Stimulated activated naive B cell treated with anti-CD40 and anti-IgM and Interleukin-4, amounts not matched to agents 10 μg/mL and 1 μg/mL and 100 μg/mL, for 72 hours (primary cell): ENCODE data around the gene GRIN1.
A peak's percentile ranks its signal among the peaks of the same experiment; 100 is the strongest.

ENCODE experiments used
- ATAC-seq, 2 donors: fragments of 150-1000 bp; cut with Tn5 transposase; replicated peaks; 2 replicates each; pipeline ENCODE4 v1.10.0; 2021; ENCODE audit warnings: moderate library complexity in 1 of 2
- DNase-seq: peaks from one replicate; pipeline ENCODE4 v3.0.0; 2021
- H3K27ac Mint-ChIP-seq: one replicate; pipeline ENCODE4 v1.8.0; 2022; ENCODE audit warnings: mild to moderate bottlenecking, mixed read lengths
- H3K27me3 Mint-ChIP-seq, 2 donors: one replicate each; pipeline ENCODE4 v1.8.0; 2022; ENCODE audit warnings: mixed read lengths in 2 of 2
- H3K36me3 Mint-ChIP-seq, 2 donors: one replicate each; pipeline ENCODE4 v1.8.0; 2022; ENCODE audit warnings: mixed read lengths in 2 of 2, mild to moderate bottlenecking in 1 of 2
- H3K4me1 Mint-ChIP-seq, 2 donors: one replicate each; pipeline ENCODE4 v1.8.0; 2022; ENCODE audit warnings: mixed read lengths in 2 of 2, mild to moderate bottlenecking in 1 of 2
- H3K4me3 Mint-ChIP-seq, 2 donors: one replicate each; pipeline ENCODE4 v1.8.0; 2022; ENCODE audit warnings: mild to moderate bottlenecking in 2 of 2, mixed read lengths in 2 of 2, moderate library complexity in 1 of 2
- H3K9me3 Mint-ChIP-seq, 2 donors: one replicate each; pipeline ENCODE4 v1.8.0; 2022; ENCODE audit warnings: mixed read lengths in 2 of 2, mild to moderate bottlenecking in 1 of 2

Gene GRIN1

DNA sequence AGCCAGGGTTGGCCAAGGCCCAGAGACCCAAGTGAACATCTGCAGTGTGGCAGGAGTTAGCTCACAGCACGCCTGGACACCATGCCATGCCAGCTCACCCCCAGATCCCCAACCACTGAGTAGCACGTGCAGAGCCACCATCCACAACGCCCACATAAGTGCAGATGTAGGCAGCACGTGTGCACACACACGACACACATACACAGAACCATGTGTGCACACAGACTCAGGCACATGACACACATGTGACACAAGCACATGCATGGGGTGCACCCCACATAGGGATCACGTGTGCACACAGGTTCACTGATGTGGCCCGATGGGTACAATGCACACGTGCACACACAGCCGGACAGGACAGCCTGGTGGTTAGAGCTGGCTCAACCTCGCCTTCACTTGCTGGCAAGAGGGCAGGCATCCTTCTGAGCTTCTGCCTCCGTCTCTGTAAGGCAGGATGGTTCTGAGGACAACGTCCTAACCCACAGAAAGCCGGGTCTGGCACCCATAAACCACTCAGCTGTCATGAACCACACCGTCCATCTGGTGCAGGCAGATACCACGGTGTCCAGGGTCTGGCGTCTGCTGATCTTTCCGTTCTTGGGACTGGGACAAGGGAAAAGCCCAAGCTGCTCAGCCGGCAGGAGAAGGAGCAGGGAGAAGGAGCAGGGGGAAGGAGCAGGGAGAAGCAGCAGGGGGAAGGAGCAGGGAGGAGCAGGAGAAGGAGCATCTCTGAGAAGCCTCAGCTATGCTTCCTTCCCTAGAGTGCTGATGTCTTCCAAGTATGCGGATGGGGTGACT, 18.9 kb downstream of the GRIN1 start:
- ATAC-seq (no peak), DNase-seq (no peak)
- Mint-ChIP-seq H3K9me3 (no peaks in the 10 kb centered on the region), H3K36me3 (no peaks in the 10 kb centered on the region), H3K27ac (no peak overlapping the region), H3K27me3 (peaks cover 55 to 70% of the 10 kb centered on the region in 2 donors), H3K4me1 (peaks cover 18 to 19% of the 10 kb centered on the region in 2 donors), H3K4me3 (no peak overlapping the region)

DNA sequence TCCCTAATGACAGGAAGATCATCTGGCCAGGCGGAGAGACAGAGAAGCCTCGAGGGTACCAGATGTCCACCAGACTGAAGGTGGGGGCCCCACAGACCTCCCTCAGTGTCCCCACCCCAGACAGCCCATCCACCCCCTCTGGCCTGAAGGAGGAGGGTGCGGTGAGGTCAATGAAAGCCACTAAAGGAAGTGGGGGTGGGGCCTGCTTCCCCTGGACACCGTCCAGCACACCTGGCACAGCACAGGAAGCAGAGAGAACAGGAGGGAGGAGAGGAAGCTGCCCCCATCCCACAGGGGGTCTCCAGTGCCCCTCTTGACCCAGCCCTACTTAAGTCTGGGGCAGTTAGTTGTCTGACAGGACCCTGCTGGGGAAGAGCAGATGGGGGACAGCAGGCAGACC, 19.7 kb downstream of the GRIN1 start:
- H3K27me3 Mint-ChIP-seq, result peaks cover 61 to 77% of the 10 kb centered on the region in 2 donors

DNA sequence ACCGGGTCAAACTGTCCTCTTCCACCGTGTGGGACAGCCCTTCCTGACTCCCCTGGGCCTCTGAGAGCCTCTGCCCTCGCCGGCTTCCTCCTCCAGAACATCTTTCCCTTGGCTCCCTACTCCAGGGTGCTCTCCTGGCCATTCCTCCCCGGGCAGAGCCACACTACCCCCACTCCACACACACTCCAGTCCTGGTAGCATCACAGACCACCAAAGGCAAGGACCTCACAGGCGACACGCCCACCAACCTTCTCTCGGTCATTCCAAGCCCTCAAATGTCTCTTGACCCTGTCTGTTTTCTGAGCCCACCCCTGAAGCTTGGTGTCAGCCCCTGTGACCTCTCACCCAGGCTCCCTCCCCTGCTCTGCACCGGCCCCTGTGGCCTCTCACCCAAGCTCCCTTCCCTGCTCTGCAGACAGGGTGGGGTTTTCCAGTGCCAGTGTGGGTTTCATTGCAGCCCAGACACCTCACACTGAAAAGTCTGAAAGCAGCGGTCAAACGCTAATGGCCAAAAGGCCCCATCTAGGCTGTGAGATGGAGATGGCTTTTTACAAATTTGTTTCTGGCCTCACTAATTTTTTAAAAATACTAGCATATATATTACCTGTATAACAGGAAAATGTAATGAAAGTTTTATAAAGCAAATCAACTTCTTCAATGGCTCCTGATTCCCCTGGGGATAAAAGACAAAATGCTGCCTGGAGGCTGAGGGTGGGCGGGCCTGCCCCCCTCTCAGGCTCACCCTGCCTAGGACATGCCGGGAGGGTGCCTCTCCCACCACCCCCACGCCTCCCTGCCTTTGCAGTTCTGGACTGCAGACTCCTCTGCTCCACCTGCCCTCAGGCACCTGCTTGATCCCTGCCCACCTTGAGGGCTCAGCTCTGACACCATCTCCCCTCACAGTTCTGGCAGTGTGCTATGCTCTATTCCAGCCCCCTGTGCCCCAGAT, 20.4 kb downstream of the GRIN1 start:
- H3K4me3 Mint-ChIP-seq, result no peak overlapping the region
- H3K27ac Mint-ChIP-seq, result peak overlapping the region; percentile 14
- H3K27me3 Mint-ChIP-seq, result peaks cover 66 to 83% of the 10 kb centered on the region in 2 donors
- no peaks in the 10 kb centered on the region for H3K36me3 Mint-ChIP-seq
- ATAC-seq (peak in 1 of 2 donors; percentile 13), DNase-seq (no peak)
- no peaks in the 10 kb centered on the region for H3K9me3 Mint-ChIP-seq
- peaks cover 19 to 20% of the 10 kb centered on the region in 2 donors for H3K4me1 Mint-ChIP-seq

More for the DNA sequence above, 19.7 kb downstream of the GRIN1 start:
- H3K36me3 Mint-ChIP-seq, result no peaks in the 10 kb centered on the region
- H3K27ac Mint-ChIP-seq, result no peak overlapping the region
- H3K9me3 Mint-ChIP-seq, result no peaks in the 10 kb centered on the region
- DNase-seq (no peak), ATAC-seq (no peak)
- H3K4me1 Mint-ChIP-seq, result peaks cover 19 to 20% of the 10 kb centered on the region in 2 donors
- H3K4me3 Mint-ChIP-seq, result no peak overlapping the region

DNA sequence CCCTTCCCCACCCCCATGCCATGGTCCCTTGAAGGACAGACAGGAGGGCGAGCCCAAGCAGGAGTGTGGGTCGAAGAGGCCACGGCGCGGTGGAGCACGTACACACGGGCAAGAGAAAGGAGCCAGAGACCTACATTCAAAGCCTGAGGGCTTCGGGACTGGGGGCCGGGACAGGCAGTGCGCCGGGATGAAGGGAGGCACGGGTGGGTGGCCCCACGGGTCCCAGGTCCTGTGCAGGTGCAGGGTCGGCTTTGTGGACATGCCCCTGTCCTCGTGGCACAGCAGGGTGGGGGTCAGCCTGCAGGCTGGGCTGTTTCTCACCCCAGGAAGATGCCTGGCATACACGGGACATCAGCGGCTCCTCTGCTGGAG, 21.1 kb downstream of the GRIN1 start:
- Mint-ChIP-seq H3K4me1 (peaks cover 19 to 20% of the 10 kb centered on the region in 2 donors), H3K9me3 (no peaks in the 10 kb centered on the region), H3K4me3 (no peak overlapping the region), H3K27me3 (peaks cover 65 to 84% of the 10 kb centered on the region in 2 donors), H3K36me3 (no peaks in the 10 kb centered on the region), H3K27ac (peak overlapping the region; percentile 14)
- DNase-seq (no peak), ATAC-seq (no peak)

GRCh38 chr9:137160716-137161557, 22.0 kb downstream of the GRIN1 start:
- Mint-ChIP-seq H3K27me3 (peaks cover 66 to 84% of the 10 kb centered on the region in 2 donors), H3K4me3 (no peak overlapping the region), H3K4me1 (peaks cover 19 to 20% of the 10 kb centered on the region in 2 donors), H3K36me3 (no peaks in the 10 kb centered on the region), H3K27ac (peak overlapping the region; percentile 42), H3K9me3 (no peaks in the 10 kb centered on the region)
- no peak for ATAC-seq
- no peak for DNase-seq

GRCh38 chr9:137161558-137162486, 22.9 kb downstream of the GRIN1 start:
- peaks cover 18 to 24% of the 10 kb centered on the region in 2 donors for H3K4me1 Mint-ChIP-seq
- peaks cover 71 to 85% of the 10 kb centered on the region in 2 donors for H3K27me3 Mint-ChIP-seq
- ATAC-seq (no peak), DNase-seq (no peak)
- no peaks in the 10 kb centered on the region for H3K36me3 Mint-ChIP-seq
- H3K27ac Mint-ChIP-seq, result no peak overlapping the region
- no peaks in the 10 kb centered on the region for H3K9me3 Mint-ChIP-seq
- no peak overlapping the region for H3K4me3 Mint-ChIP-seq

DNA sequence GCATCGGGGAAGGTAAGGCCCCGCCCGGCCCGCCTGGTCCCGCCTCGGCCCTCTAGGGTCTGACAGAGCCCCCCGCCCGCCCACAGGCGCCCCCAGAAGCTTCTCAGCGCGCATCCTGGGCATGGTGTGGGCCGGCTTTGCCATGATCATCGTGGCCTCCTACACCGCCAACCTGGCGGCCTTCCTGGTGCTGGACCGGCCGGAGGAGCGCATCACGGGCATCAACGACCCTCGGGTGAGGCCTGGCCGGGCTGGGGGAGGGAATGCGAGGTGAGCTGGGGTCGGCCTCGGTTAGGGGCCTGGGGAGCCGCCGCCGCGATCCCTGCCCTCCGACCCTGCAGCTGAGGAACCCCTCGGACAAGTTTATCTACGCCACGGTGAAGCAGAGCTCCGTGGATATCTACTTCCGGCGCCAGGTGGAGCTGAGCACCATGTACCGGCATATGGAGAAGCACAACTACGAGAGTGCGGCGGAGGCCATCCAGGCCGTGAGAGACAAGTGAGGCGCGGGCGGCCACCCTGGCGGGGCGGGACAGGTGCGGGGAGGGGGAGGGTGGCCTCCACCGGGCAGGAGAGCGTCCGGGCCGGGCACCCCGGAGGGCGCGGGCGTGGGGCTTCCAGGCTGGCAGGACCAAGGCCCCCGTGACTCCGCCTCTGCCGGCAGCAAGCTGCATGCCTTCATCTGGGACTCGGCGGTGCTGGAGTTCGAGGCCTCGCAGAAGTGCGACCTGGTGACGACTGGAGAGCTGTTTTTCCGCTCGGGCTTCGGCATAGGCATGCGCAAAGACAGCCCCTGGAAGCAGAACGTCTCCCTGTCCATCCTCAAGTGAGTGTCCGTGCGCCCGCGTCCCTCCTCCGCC, 23.8 kb downstream of the GRIN1 start:
- no peak for ATAC-seq
- Mint-ChIP-seq H3K36me3 (no peaks in the 10 kb centered on the region), H3K27me3 (peaks cover 65 to 78% of the 10 kb centered on the region in 2 donors), H3K4me1 (peaks cover 14 to 19% of the 10 kb centered on the region in 2 donors), H3K27ac (no peak overlapping the region), H3K9me3 (no peaks in the 10 kb centered on the region), H3K4me3 (peak overlapping the region in 1 of 2 donors; percentile 39)
- DNase-seq, result no peak

GRCh38 chr9:137163365-137163715, 24.4 kb downstream of the GRIN1 start:
- Mint-ChIP-seq H3K4me3 (peak overlapping the region in 1 of 2 donors; percentile 29), H3K27me3 (peaks cover 59 to 77% of the 10 kb centered on the region in 2 donors), H3K9me3 (no peaks in the 10 kb centered on the region), H3K36me3 (no peaks in the 10 kb centered on the region), H3K27ac (peak overlapping the region; percentile 83), H3K4me1 (peaks cover 11 to 19% of the 10 kb centered on the region in 2 donors)
- ATAC-seq (no peak), DNase-seq (no peak)

DNA sequence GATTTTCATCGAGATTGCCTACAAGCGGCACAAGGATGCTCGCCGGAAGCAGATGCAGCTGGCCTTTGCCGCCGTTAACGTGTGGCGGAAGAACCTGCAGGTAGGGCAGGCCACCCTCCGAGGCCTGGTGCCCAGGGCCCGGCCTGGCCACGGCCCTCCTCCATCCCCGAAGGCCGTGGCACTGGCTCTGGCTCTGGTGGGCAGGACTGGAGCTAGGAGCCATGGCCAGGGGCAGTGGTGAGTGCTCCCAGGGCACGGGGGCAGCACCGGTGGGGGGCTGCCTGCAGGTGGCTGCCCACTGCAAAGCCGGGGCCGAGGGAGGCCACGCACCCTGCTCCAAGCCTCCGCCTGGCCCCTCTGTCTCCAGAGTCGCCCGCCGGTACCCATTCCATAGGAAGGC, 24.9 kb downstream of the GRIN1 start:
- Mint-ChIP-seq H3K4me3 (peak overlapping the region in 1 of 2 donors; percentile 29), H3K27me3 (peaks cover 59 to 77% of the 10 kb centered on the region in 2 donors)
- DNase-seq, result no peak

DNA sequence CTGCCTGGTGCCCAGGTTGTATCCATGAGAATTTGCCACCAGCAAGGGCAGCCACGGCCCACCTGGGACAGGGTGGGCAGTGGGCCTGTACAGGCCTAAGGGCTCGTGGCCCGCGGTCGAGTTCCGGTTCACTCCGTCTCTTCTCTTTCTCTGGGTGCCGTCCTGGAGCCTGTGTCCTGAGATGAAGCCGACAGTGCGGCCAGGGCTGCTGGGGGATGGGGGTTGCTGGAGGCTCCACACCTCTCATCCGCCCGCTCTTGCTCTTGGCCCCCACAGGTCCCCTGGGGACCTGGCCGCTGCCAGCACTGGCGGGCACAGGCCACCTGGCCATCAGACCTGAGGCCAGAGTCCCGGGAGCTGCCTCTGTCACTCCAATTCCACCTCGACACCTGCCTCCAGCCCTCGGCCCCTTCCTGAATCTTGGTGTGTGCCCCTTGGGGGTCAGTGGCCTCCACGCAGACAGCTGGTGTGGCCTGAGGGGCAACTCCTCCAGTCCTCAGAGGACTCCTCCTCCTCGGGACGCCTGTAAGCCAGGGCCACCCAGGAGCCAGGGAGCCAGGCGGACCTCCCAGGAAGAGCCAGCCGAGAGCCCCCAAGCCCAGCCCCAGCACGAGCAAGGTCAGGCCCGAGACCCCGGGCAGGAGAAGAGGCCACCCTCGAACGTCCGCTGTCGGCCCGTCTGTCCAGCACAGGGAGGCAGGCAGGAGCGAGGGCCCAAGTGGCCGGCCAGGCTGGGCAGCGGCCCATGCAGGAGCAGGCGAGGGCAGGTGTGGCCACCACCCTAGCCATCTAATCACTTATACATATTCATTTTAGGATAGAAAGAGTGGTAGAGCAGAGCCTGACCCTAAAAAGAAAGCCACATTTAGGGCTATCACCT, 25.7 kb downstream of the GRIN1 start:
- no peak for ATAC-seq
- H3K4me3 Mint-ChIP-seq, result no peak overlapping the region
- peaks cover 6 to 19% of the 10 kb centered on the region in 2 donors for H3K4me1 Mint-ChIP-seq
- no peaks in the 10 kb centered on the region for H3K36me3 Mint-ChIP-seq
- H3K9me3 Mint-ChIP-seq, result no peaks in the 10 kb centered on the region
- no peak for DNase-seq
- peaks cover 54 to 76% of the 10 kb centered on the region in 2 donors for H3K27me3 Mint-ChIP-seq
- no peak overlapping the region for H3K27ac Mint-ChIP-seq

More for the DNA sequence above, 24.9 kb downstream of the GRIN1 start:
- H3K4me1 Mint-ChIP-seq, result peaks cover 11 to 21% of the 10 kb centered on the region in 2 donors
- no peaks in the 10 kb centered on the region for H3K36me3 Mint-ChIP-seq
- H3K9me3 Mint-ChIP-seq, result no peaks in the 10 kb centered on the region
- peak overlapping the region; percentile 83 for H3K27ac Mint-ChIP-seq
- ATAC-seq, result no peak

GRCh38 chr9:137165250-137165836, 26.4 kb downstream of the GRIN1 start:
- no peaks in the 10 kb centered on the region for H3K9me3 Mint-ChIP-seq
- peaks cover 52 to 74% of the 10 kb centered on the region in 2 donors for H3K27me3 Mint-ChIP-seq
- H3K27ac Mint-ChIP-seq, result no peak overlapping the region
- ATAC-seq (no peak), DNase-seq (no peak)
- H3K4me3 Mint-ChIP-seq, result no peak overlapping the region
- H3K36me3 Mint-ChIP-seq, result no peaks in the 10 kb centered on the region
- H3K4me1 Mint-ChIP-seq, result peaks cover 8 to 20% of the 10 kb centered on the region in 2 donors
